GM12878 (cell line): ENCODE results near the gene TERF2IP. TPM values are rescaled to one million over a fixed set of nuclear protein-coding genes. Genes with fewer than 3 reads are reported as not detected.

Source experiments
- ATF3 ChIP-seq: IDR thresholded peaks from 2 replicates; pipeline ENCODE4 v1.6.1; 2011; ENCODE audit warnings: low read depth, mild to moderate bottlenecking, low read length, moderate library complexity, borderline replicate concordance; ENCODE audit errors: extremely low read depth
- EED ChIP-seq: sonication (generic); IDR thresholded peaks from 2 replicates; pipeline ENCODE4 v1.6.1; 2016; ENCODE audit warnings: antibody characterized with exemption, low read depth
- FOXK2 ChIP-seq: fragments of 450-650 bp; IDR thresholded peaks from 2 replicates; pipeline ENCODE4 v1.6.1; 2017; ENCODE audit warnings: mild to moderate bottlenecking, moderate library complexity
- HDAC6 ChIP-seq: fragments of 200-600 bp; sonication (generic); IDR thresholded peaks from one replicate; pipeline ENCODE4 v1.8.0; 2017; ENCODE audit warnings: antibody characterized with exemption; ENCODE audit not compliant: unreplicated experiment
- MEF2A ChIP-seq: IDR thresholded peaks from 2 replicates; pipeline ENCODE4 v1.6.1; 2011; ENCODE audit warnings: low read depth, mild to moderate bottlenecking, low read length, moderate library complexity; ENCODE audit not compliant: insufficient read depth
- NR2F1 ChIP-seq: fragments of 450-650 bp; conservative IDR thresholded peaks from 2 replicates; pipeline ENCODE4 v1.6.1; 2017; ENCODE audit warnings: mild to moderate bottlenecking
- RBBP5 ChIP-seq: fragments of 200-600 bp; sonication (generic); conservative IDR thresholded peaks from 2 replicates; pipeline ENCODE4 v1.6.1; 2016
- SPI1 ChIP-seq: IDR thresholded peaks from 2 replicates; pipeline ENCODE4 v1.6.1; 2011; ENCODE audit warnings: low read depth, mild to moderate bottlenecking, low read length, moderate library complexity, borderline replicate concordance; ENCODE audit not compliant: insufficient read depth
- SREBF1 ChIP-seq: IDR thresholded peaks from 2 replicates; pipeline ENCODE4 v1.6.1; 2012; ENCODE audit warnings: mild to moderate bottlenecking, low read length
- SUZ12 ChIP-seq: fragments of 200-600 bp; sonication (generic); IDR thresholded peaks from one replicate; pipeline ENCODE4 v1.6.1; 2018; ENCODE audit warnings: antibody characterized with exemption, mild to moderate bottlenecking; ENCODE audit not compliant: unreplicated experiment
- TCF7 ChIP-seq: IDR thresholded peaks from 2 replicates; pipeline ENCODE4 v1.6.1; 2014; ENCODE audit warnings: antibody characterized with exemption, borderline replicate concordance
- ZBED1 ChIP-seq: IDR thresholded peaks from 2 replicates; pipeline ENCODE4 v1.6.1; 2016; ENCODE audit warnings: borderline replicate concordance
- ZNF592 ChIP-seq: fragments of 450-650 bp; IDR thresholded peaks from 2 replicates; pipeline ENCODE4 v1.6.1; 2017; ENCODE audit warnings: mild to moderate bottlenecking, moderate library complexity
- ZNF622 ChIP-seq: fragments of 450-650 bp; IDR thresholded peaks from 2 replicates; pipeline ENCODE4 v1.6.1; 2017; ENCODE audit warnings: mild to moderate bottlenecking, inconsistent platforms
- polyA plus RNA-seq, 11 experiments: library from polyadenylated mRNA; depleted of rRNA in 4 of 11; unstranded in 6 of 11; stranded (reverse) in 5 of 11; fragments of >200 nt; fragmentation: Nextera tagmentation in 4 of 11; fragmentation: Illumina TruSeq in 1 of 11; extraction: Ambion mirVana in 4 of 11; extraction: Trizol in 1 of 11; gene quantifications; 1 replicate in 1 of 11; 2 replicates in 10 of 11; pipeline versions ENCODE4 v1.2.1 to v1.2.3, GENCODE V29; 2011 to 2016; ENCODE audit warnings: inconsistent platforms in 2 of 11, missing spikeins in 2 of 11, low read depth in 1 of 11
- total RNA-seq, 4 experiments: library from RNA; depleted of rRNA in 3 of 4; stranded (reverse); fragments of >200 nt in 3 of 4; fragmentation: Illumina TruSeq in 1 of 4; extraction: Trizol in 1 of 4; gene quantifications; 2 replicates each; pipeline versions ENCODE4 v1.2.1 to v1.2.3, GENCODE V29; 2013 to 2021
- TF ChIP-seq, protein P1 (sequence below): IDR thresholded peaks from 2 replicates; pipeline ENCODE4 v1.6.1; 2012; ENCODE audit warnings: low read depth, low read length, improper control_type of control experiment
- TF ChIP-seq, protein P2 (sequence below): fragments of 450-650 bp; IDR thresholded peaks from 2 replicates; pipeline ENCODE4 v1.6.1; 2017; ENCODE audit warnings: antibody characterized with exemption, mild to moderate bottlenecking, moderate library complexity
- TF ChIP-seq, protein P3 (sequence below): fragments of 450-650 bp; IDR thresholded peaks from 2 replicates; pipeline ENCODE4 v1.6.1; 2017; ENCODE audit warnings: mild to moderate bottlenecking, low read depth, inconsistent platforms; ENCODE audit not compliant: poor library complexity, severe bottlenecking

Gene TERF2IP
- total and polyA plus RNA-seq, 10 of the 15 experiments (the other 5 are each of a cell fraction or from before 2014, with no cell fraction given) = 19.6 to 93.1 (median 54.4) TPM

GRCh38 chr16:75647492-75648264 lies at the start of gene TERF2IP, which contains the start of gene KARS1 (continued):
- TF ChIP-seq ZNF592 (no peak), ZBED1 (no peak; the same call in 1 of the 2 replicates), SREBF1 (peak; percentile 13; the same call in 1 of the 2 replicates), TCF7 (no peak), HDAC6 (peak; percentile 60), RBBP5 (no peak), EED (no peak), ATF3 (no peak), SUZ12 (no peak), ZNF622 (no peak), FOXK2 (no peak), MEF2A (0 out of 2 replicates have a peak, but pooled peaks have one; percentile 4), SPI1 (no peak), NR2F1 (0 out of 2 replicates have a peak, but pooled peaks have one; percentile 33)
- TF ChIP-seq, protein P1, sequence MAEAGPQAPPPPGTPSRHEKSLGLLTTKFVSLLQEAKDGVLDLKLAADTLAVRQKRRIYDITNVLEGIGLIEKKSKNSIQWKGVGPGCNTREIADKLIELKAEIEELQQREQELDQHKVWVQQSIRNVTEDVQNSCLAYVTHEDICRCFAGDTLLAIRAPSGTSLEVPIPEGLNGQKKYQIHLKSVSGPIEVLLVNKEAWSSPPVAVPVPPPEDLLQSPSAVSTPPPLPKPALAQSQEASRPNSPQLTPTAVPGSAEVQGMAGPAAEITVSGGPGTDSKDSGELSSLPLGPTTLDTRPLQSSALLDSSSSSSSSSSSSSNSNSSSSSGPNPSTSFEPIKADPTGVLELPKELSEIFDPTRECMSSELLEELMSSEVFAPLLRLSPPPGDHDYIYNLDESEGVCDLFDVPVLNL = no peak
- TF ChIP-seq, protein P2, sequence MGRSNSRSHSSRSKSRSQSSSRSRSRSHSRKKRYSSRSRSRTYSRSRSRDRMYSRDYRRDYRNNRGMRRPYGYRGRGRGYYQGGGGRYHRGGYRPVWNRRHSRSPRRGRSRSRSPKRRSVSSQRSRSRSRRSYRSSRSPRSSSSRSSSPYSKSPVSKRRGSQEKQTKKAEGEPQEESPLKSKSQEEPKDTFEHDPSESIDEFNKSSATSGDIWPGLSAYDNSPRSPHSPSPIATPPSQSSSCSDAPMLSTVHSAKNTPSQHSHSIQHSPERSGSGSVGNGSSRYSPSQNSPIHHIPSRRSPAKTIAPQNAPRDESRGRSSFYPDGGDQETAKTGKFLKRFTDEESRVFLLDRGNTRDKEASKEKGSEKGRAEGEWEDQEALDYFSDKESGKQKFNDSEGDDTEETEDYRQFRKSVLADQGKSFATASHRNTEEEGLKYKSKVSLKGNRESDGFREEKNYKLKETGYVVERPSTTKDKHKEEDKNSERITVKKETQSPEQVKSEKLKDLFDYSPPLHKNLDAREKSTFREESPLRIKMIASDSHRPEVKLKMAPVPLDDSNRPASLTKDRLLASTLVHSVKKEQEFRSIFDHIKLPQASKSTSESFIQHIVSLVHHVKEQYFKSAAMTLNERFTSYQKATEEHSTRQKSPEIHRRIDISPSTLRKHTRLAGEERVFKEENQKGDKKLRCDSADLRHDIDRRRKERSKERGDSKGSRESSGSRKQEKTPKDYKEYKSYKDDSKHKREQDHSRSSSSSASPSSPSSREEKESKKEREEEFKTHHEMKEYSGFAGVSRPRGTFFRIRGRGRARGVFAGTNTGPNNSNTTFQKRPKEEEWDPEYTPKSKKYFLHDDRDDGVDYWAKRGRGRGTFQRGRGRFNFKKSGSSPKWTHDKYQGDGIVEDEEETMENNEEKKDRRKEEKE = no peak
- TF ChIP-seq, protein P3, sequence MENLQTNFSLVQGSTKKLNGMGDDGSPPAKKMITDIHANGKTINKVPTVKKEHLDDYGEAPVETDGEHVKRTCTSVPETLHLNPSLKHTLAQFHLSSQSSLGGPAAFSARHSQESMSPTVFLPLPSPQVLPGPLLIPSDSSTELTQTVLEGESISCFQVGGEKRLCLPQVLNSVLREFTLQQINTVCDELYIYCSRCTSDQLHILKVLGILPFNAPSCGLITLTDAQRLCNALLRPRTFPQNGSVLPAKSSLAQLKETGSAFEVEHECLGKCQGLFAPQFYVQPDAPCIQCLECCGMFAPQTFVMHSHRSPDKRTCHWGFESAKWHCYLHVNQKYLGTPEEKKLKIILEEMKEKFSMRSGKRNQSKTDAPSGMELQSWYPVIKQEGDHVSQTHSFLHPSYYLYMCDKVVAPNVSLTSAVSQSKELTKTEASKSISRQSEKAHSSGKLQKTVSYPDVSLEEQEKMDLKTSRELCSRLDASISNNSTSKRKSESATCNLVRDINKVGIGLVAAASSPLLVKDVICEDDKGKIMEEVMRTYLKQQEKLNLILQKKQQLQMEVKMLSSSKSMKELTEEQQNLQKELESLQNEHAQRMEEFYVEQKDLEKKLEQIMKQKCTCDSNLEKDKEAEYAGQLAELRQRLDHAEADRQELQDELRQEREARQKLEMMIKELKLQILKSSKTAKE = no peak
